Measurements from ENCODE around the gene TANGO6.

DNA sequence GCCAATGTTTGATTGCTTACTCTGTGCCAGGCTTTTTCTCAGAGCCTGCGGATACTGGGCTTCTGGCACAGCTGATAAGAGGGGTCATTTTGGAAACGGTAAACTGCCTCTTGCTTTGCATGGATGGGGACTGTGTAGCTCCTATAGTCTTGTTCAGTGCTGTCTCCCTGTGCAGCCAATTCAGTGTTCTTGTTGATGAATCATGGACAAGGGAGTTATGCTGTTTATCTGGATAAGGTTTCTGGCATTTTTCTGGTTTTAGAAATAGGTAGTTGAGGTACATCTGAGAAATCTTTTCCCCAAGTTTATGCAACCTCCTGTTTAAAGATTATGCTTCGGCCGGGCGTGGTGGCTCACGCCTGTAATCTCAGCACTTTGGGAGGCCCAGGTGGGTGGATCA lies 16.7 kb upstream of the TANGO6 start:
- TF ChIP-seq, protein P1, sequence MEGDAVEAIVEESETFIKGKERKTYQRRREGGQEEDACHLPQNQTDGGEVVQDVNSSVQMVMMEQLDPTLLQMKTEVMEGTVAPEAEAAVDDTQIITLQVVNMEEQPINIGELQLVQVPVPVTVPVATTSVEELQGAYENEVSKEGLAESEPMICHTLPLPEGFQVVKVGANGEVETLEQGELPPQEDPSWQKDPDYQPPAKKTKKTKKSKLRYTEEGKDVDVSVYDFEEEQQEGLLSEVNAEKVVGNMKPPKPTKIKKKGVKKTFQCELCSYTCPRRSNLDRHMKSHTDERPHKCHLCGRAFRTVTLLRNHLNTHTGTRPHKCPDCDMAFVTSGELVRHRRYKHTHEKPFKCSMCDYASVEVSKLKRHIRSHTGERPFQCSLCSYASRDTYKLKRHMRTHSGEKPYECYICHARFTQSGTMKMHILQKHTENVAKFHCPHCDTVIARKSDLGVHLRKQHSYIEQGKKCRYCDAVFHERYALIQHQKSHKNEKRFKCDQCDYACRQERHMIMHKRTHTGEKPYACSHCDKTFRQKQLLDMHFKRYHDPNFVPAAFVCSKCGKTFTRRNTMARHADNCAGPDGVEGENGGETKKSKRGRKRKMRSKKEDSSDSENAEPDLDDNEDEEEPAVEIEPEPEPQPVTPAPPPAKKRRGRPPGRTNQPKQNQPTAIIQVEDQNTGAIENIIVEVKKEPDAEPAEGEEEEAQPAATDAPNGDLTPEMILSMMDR (IDR thresholded peaks at IDR 0.05) = no peak
- TF ChIP-seq POLR2A (IDR thresholded peaks at IDR 0.05) = no peak
